SHP77 (cell line): Measurements from ENCODE around the gene ANKRD23.

Experiments
- DNase-seq, 2 experiments: peaks; one replicate each; lab custom pipeline; 2025; lab: John Stamatoyannopoulos, UW

The ANKRD23 gene

GRCh38 chr2:96877042-96877451 is 33.2 kb upstream of the ANKRD23 start:
- no peak for DNase-seq

- DNase-seq: no peak
Measured at GRCh38 chr2:96876269-96877041, 32.6 kb upstream of the ANKRD23 start.

- DNase-seq: no peak
Measured at GRCh38 chr2:96875498-96876268, 31.9 kb upstream of the ANKRD23 start.

- DNase-seq: no peak
Measured at GRCh38 chr2:96874198-96874831, 30.5 kb upstream of the ANKRD23 start.

GRCh38 chr2:96873651-96874096 is 29.9 kb upstream of the ANKRD23 start:
- no peak for DNase-seq

GRCh38 chr2:96872591-96873349 is 28.9 kb upstream of the ANKRD23 start:
- DNase-seq: no peak

- peak in 1 of 2 experiments; percentile 50 for DNase-seq
Measured at GRCh38 chr2:96870626-96871255, 26.9 kb upstream of the ANKRD23 start.

- peak in 1 of 2 experiments; percentile 39 for DNase-seq
Measured at GRCh38 chr2:96869822-96870625, 26.2 kb upstream of the ANKRD23 start, which contains the start of gene SEMA4C. Gene SEMA4C (minus strand): TSS chr2:96870080. CDS start chr2:96867886, 2,194 bp downstream.

- DNase-seq: no peak
Measured at GRCh38 chr2:96869281-96869821, 25.5 kb upstream of the ANKRD23 start.

GRCh38 chr2:96868555-96869280 is 24.9 kb upstream of the ANKRD23 start:
- DNase-seq: peak; percentile 63 to 82

GRCh38 chr2:96867756-96868554 is 24.1 kb upstream of the ANKRD23 start:
- DNase-seq: no peak

GRCh38 chr2:96866986-96867755 is 23.4 kb upstream of the ANKRD23 start:
- DNase-seq: no peak

GRCh38 chr2:96866586-96866985 is 22.8 kb upstream of the ANKRD23 start:
- no peak for DNase-seq

GRCh38 chr2:96866149-96866548 is 22.3 kb upstream of the ANKRD23 start:
- no peak for DNase-seq

GRCh38 chr2:96865654-96866053 is 21.8 kb upstream of the ANKRD23 start:
- no peak for DNase-seq

- no peak for DNase-seq
Measured at GRCh38 chr2:96864343-96865091, 20.7 kb upstream of the ANKRD23 start.
